ENCODE results near the gene ACIN1. TPM values are rescaled to one million over a fixed set of nuclear protein-coding genes. Genes with fewer than 3 reads are reported as not detected.
A peak's percentile ranks its signal among the peaks of the same experiment; 100 is the strongest.

The ACIN1 gene
- total and polyA plus RNA-seq, 9 of the 15 experiments (the other 6 are each of a cell fraction or from before 2014, with no cell fraction given): 5.0 to 196 (median 129) TPM

GRCh38 chr14:23120541-23121251 is 25.8 kb upstream of the ACIN1 start (continued):
- TF ChIP-seq E4F1 (CRISPR knock-in tag; IDR thresholded peaks at IDR 0.05; ENCODE audit: borderline replicate concordance) (no peak), DNMT1 (IDR thresholded peaks at IDR 0.05) (no peak), HNRNPL (IDR thresholded peaks at IDR 0.05; ENCODE audit: low read depth, low read length) (no peak), ZNF655 (CRISPR knock-in tag; IDR thresholded peaks at IDR 0.05) (no peak), ZBTB8A (IDR thresholded peaks at IDR 0.05; ENCODE audit: partially characterized antibody) (no peak), GMEB1 (CRISPR knock-in tag; IDR thresholded peaks at IDR 0.05) (no peak), GABPB1 (CRISPR knock-in tag; IDR thresholded peaks at IDR 0.05) (peak; percentile 77), NFIC (IDR thresholded peaks at IDR 0.05) (peak; percentile 86), KDM5B (IDR thresholded peaks at IDR 0.05; ENCODE audit: insufficient replicate concordance, low read depth, low read length) (no peak), PBX2 (CRISPR knock-in tag; IDR thresholded peaks at IDR 0.05; ENCODE audit: low read depth) (no peak), PBX2 (tag; conservative IDR thresholded peaks at IDR 0.05; ENCODE audit: low read depth) (no peak; the same call in 1 of the 2 replicates), ZNF146 (CRISPR knock-in tag; IDR thresholded peaks at IDR 0.05; ENCODE audit: unreplicated experiment) (no peak), JUN (IDR thresholded peaks at IDR 0.05; ENCODE audit: borderline replicate concordance, low read depth, low read length) (no peak; the same call in 1 of the 2 replicates), JUN (CRISPR knock-in tag; IDR thresholded peaks at IDR 0.05; ENCODE audit: borderline replicate concordance) (no peak)

Data from K562 (cell line).